GM20431 (cell line): Measurements from ENCODE around the gene ZIC4.

Experiments used
- in situ Hi-C: fragments of 300-500 bp; cut with MseI, MboI; formaldehyde crosslinking; loops from one replicate; pipeline ENCODE4 v1.15.0; 2020; ENCODE audit warnings: low sequenced_read_pairs; ENCODE audit not compliant: unreplicated experiment

ZIC4 gene

GRCh38 chr3:147408188-147409100, 2.1 kb upstream of the ZIC4 start:
- in situ Hi-C loops, result no loop called here

GRCh38 chr3:147407498-147408187, 1.3 kb upstream of the ZIC4 start:
- in situ Hi-C loops, result no loop called here

GRCh38 chr3:147407114-147407497, 763 bp upstream of the ZIC4 start:
- in situ Hi-C loops, result no loop called here

GRCh38 chr3:147405231-147406027, 914 bp downstream of the ZIC4 start:
- in situ Hi-C loops, result no loop called here

GRCh38 chr3:147404800-147405230, 1.5 kb downstream of the ZIC4 start:
- in situ Hi-C loops, result no loop called here

- in situ Hi-C loops, result no loop called here
Observed at GRCh38 chr3:147404000-147404799, 2.1 kb downstream of the ZIC4 start.

- in situ Hi-C loops, result no loop called here
Observed at GRCh38 chr3:147403511-147403910, 2.8 kb downstream of the ZIC4 start.

- in situ Hi-C loops, result no loop called here
Observed at GRCh38 chr3:147402159-147402558, 4.2 kb downstream of the ZIC4 start.

- in situ Hi-C loops, result no loop called here
Observed at GRCh38 chr3:147401421-147401820, 4.9 kb downstream of the ZIC4 start.

- in situ Hi-C loops, result no loop called here
Observed at GRCh38 chr3:147400999-147401398, 5.3 kb downstream of the ZIC4 start.

GRCh38 chr3:147400111-147400510, 6.2 kb downstream of the ZIC4 start:
- in situ Hi-C loops, result no loop called here

GRCh38 chr3:147398813-147399534, 7.4 kb downstream of the ZIC4 start:
- in situ Hi-C loops, result no loop called here

GRCh38 chr3:147397875-147398812, 8.2 kb downstream of the ZIC4 start:
- in situ Hi-C loops, result no loop called here

GRCh38 chr3:147397155-147397874, 9.0 kb downstream of the ZIC4 start:
- in situ Hi-C loops, result no loop called here

GRCh38 chr3:147396712-147397046, 9.7 kb downstream of the ZIC4 start:
- in situ Hi-C loops, result no loop called here

GRCh38 chr3:147395899-147396711, 10.2 kb downstream of the ZIC4 start:
- in situ Hi-C loops, result no loop called here

- in situ Hi-C loops, result no loop called here
Observed at GRCh38 chr3:147394884-147395225, 11.5 kb downstream of the ZIC4 start.
